OCI-LY3 (cell line): Measurements from ENCODE around the gene SHROOM2.

ENCODE experiments used
- H2AFZ ChIP-seq: fragments of 200-600, 300-600 bp; shearing (Covaris generic); 2 replicates; pipeline ENCODE4 v1.6.0; 2014; ENCODE audit warnings: antibody characterized with exemption, low read depth, low read length
- H3K27ac ChIP-seq: fragments of 200-600, 300-600 bp; sonication (generic); 2 replicates; pipeline ENCODE4 v1.5.1; 2014; ENCODE audit warnings: mild to moderate bottlenecking, low read length, moderate library complexity, mixed read lengths
- H3K27me3 ChIP-seq: fragments of 200-600, 300-600 bp; sonication (generic); 2 replicates; pipeline ENCODE4 v1.6.1; 2014; ENCODE audit warnings: low read depth, low read length, mixed read lengths
- H3K36me3 ChIP-seq: fragments of 200-600, 300-600 bp; sonication (generic); replicated peaks from 2 replicates; pipeline ENCODE3; 2014; ENCODE audit warnings: low read depth, low read length, mixed read lengths
- H3K4me1 ChIP-seq: fragments of 300-600, 200-600 bp; sonication (generic); 2 replicates; pipeline ENCODE4 v1.6.1; 2014; ENCODE audit warnings: low read length, mixed read lengths
- H3K4me2 ChIP-seq: fragments of 200-600, 300-600 bp; sonication (generic); 2 replicates; pipeline ENCODE4 v1.6.1; 2014; ENCODE audit warnings: low read length, mixed read lengths
- H3K4me3 ChIP-seq: fragments of 300-600, 200-600 bp; sonication (generic); 2 replicates; pipeline ENCODE4 v1.5.1; 2014; ENCODE audit warnings: antibody characterized with exemption, mild to moderate bottlenecking, low read length, moderate library complexity
- H3K79me2 ChIP-seq: fragments of 300-600, 200-600 bp; shearing (Covaris generic); 2 replicates; pipeline ENCODE4 v1.6.1; 2014; ENCODE audit warnings: mild to moderate bottlenecking, low read length, mixed read lengths
- H3K9ac ChIP-seq: fragments of 300-600, 200-600 bp; shearing (Covaris generic); 2 replicates; pipeline ENCODE4 v1.6.0; 2014; ENCODE audit warnings: mild to moderate bottlenecking, low read length, moderate library complexity
- H3K9me3 ChIP-seq: fragments of 200-600, 300-600 bp; shearing (Covaris generic); 2 replicates; pipeline ENCODE4 v1.6.1; 2014; ENCODE audit warnings: low read length, mixed read lengths; ENCODE audit not compliant: insufficient read depth
- H4K20me1 ChIP-seq: fragments of 200-600, 300-600 bp; sonication (generic); 2 replicates; pipeline ENCODE4 v1.6.1; 2016; ENCODE audit warnings: low read length, mixed read lengths; ENCODE audit not compliant: insufficient read depth
- EZH2phosphoT487 ChIP-seq: fragments of 200-600 bp; shearing (Covaris generic); IDR thresholded peaks from 2 replicates; pipeline ENCODE4 v1.6.1; 2018; ENCODE audit warnings: antibody characterized with exemption, mixed run types, low read depth
- TF ChIP-seq, protein P1 (sequence below): fragments of 200-600, 300-600 bp; sonication (generic); IDR thresholded peaks from 2 replicates; pipeline ENCODE4 v1.5.1; 2014; ENCODE audit warnings: antibody characterized with exemption, low read length, low read depth

Gene SHROOM2

DNA sequence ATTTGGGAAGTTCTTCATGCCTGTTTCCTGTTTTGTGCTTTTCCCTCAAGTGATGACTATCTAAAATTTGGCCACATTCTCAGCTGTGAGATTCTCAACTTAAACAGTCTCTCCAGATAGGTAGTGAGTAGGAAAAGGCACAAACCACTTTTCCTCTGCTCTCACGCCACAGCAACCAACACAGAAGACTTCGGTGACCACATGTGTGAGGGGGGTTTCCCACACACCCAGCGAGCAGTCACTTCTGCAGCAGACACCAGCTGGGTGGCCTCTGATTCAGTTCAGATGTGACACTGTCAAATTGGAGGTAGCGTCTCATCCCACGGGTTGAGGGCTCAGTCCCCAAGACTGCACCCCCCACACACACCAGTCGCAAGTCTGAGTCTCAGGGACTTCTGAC lies 155.9 kb downstream of the SHROOM2 start:
- Histone ChIP-seq H2AFZ (no peak overlapping the region), H3K27me3 (0 out of 2 replicates have a peak, but pooled peaks cover 5% of the 10 kb centered on the region), H3K4me3 (peak overlapping the region; percentile 37), H3K9me3 (no peaks in the 10 kb centered on the region), H3K4me1 (peaks cover 40% of the 10 kb centered on the region), H3K9ac (no peak overlapping the region), H3K79me2 (no peaks in the 10 kb centered on the region), H3K36me3 (no peaks in the 10 kb centered on the region), H3K27ac (peak overlapping the region; percentile 56), H3K4me2 (peak overlapping the region; percentile 60), H4K20me1 (no peaks in the 10 kb centered on the region)
- TF ChIP-seq, protein P1, sequence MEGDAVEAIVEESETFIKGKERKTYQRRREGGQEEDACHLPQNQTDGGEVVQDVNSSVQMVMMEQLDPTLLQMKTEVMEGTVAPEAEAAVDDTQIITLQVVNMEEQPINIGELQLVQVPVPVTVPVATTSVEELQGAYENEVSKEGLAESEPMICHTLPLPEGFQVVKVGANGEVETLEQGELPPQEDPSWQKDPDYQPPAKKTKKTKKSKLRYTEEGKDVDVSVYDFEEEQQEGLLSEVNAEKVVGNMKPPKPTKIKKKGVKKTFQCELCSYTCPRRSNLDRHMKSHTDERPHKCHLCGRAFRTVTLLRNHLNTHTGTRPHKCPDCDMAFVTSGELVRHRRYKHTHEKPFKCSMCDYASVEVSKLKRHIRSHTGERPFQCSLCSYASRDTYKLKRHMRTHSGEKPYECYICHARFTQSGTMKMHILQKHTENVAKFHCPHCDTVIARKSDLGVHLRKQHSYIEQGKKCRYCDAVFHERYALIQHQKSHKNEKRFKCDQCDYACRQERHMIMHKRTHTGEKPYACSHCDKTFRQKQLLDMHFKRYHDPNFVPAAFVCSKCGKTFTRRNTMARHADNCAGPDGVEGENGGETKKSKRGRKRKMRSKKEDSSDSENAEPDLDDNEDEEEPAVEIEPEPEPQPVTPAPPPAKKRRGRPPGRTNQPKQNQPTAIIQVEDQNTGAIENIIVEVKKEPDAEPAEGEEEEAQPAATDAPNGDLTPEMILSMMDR: no peak
- no peak for TF ChIP-seq EZH2phosphoT487

DNA sequence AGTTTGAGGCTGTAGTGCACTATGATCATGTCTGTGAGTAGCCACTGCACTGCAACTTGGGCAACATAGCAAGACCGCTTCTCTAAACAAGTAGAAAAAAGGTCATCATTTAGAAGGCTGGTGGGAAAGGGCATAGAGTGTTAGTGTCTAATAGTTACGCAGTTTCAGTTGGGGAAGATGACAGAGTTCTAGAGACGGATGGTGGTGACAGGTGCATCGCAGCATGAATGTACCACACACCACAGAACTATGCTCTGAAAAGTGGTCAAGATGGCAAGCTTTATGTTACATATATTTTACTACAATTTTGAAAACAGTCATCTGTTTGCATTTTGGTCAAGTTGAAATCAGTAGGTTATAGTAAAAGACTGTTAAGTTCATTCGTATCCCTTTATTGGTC lies 157.2 kb downstream of the SHROOM2 start:
- no peak overlapping the region for H3K4me3 ChIP-seq
- no peaks in the 10 kb centered on the region for H3K36me3 ChIP-seq
- TF ChIP-seq, protein P1: no peak
- no peak for TF ChIP-seq EZH2phosphoT487
- H3K79me2 ChIP-seq: no peaks in the 10 kb centered on the region
- H3K9ac ChIP-seq: no peak overlapping the region
- peaks cover 44% of the 10 kb centered on the region for H3K4me1 ChIP-seq
- H3K4me2 ChIP-seq: no peak overlapping the region
- H2AFZ ChIP-seq: no peak overlapping the region
- no peaks in the 10 kb centered on the region for H4K20me1 ChIP-seq
- H3K27ac ChIP-seq: no peak overlapping the region
- H3K27me3 ChIP-seq: peaks cover 12% of the 10 kb centered on the region; the same call in 1 of the 2 replicates
- no peaks in the 10 kb centered on the region for H3K9me3 ChIP-seq

DNA sequence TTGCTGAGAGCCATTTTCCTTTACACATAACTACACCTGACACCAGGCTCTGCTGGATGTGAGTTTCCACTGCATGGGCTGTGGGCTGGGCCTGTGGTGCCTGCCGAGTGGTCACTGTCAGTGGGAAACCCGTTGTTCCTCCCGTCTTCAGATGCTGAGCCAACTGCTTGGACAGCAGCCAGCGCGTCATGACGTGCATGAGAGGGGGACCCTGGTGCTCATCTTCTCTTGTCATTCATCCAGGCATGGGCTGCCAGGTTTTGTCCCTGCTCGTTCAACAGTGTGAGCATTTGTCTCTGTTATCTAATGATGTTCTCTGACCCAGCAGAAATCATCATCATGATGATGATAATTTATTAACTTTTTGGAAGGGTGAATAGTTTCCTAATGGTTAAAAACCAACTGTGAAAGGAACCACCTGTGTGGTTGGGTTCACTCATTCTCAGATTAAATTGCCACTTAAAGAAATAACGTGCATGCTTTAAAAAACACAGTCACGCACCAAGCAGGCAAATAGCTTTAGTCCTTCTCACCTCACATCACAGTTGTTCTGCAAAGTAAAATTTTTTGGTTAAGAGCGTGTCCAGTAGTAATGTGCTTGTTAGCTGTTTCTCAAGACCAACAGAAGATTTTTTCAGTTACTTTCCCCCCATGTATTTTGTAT lies 161.0 kb downstream of the SHROOM2 start:
- H3K36me3 ChIP-seq: no peaks in the 10 kb centered on the region
- TF ChIP-seq EZH2phosphoT487: no peak
- TF ChIP-seq, protein P1: no peak
- H3K4me2 ChIP-seq: no peak overlapping the region
- no peak overlapping the region for H3K27ac ChIP-seq
- no peaks in the 10 kb centered on the region for H3K9me3 ChIP-seq
- no peak overlapping the region for H2AFZ ChIP-seq
- H3K9ac ChIP-seq: no peak overlapping the region
- H3K27me3 ChIP-seq: peaks cover 10% of the 10 kb centered on the region; the same call in 1 of the 2 replicates
- H3K4me3 ChIP-seq: no peak overlapping the region
- no peaks in the 10 kb centered on the region for H3K79me2 ChIP-seq
- H4K20me1 ChIP-seq: no peaks in the 10 kb centered on the region
- H3K4me1 ChIP-seq: peaks cover 16% of the 10 kb centered on the region

DNA sequence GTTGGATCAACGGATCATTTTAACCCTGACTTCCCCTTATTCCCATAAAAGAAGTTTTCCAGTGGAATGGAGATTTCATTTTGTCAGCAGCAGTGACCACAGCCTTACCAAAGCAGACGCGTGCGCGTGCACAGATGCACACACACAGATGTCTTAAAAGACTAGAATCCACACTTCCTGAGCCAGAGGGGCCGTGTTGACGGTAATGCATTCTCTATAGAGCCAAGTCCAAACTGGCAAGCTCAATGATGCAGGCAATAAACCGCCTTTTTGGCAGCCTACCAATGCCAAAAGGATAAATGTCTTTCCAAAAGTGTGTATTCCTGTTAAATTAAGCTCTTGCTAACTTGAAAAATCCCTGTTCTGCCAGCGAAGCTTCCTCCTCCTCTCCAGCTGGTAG lies 162.2 kb downstream of the SHROOM2 start:
- Histone ChIP-seq H2AFZ (no peak overlapping the region), H4K20me1 (no peaks in the 10 kb centered on the region), H3K79me2 (no peaks in the 10 kb centered on the region), H3K27ac (no peak overlapping the region), H3K9ac (no peak overlapping the region), H3K36me3 (no peaks in the 10 kb centered on the region), H3K4me3 (no peak overlapping the region), H3K4me1 (peaks cover 17% of the 10 kb centered on the region), H3K4me2 (no peak overlapping the region), H3K27me3 (peaks cover 10% of the 10 kb centered on the region; the same call in 1 of the 2 replicates), H3K9me3 (peaks cover 4% of the 10 kb centered on the region; the same call in 1 of the 2 replicates)
- TF ChIP-seq, protein P1: no peak
- no peak for TF ChIP-seq EZH2phosphoT487
